Right atrium auricular region (tissue), 2 donors: ENCODE measurements around the gene RPTOR. TPM values are rescaled to one million over a fixed set of nuclear protein-coding genes. Genes with fewer than 3 reads are reported as not detected.

Source experiments
- DNase-seq: peaks from one replicate; pipeline ENCODE4 v3.0.0-alpha.2; 2019; ENCODE audit warnings: low spot score
- H3K27ac ChIP-seq, 2 donors: fragments of 200-600 bp; sonication (generic); 1 replicate in 1 of 2; 2 replicates in 1 of 2; pipeline ENCODE4 v1.5.1; 2016 to 2019
- H3K27me3 ChIP-seq, 2 donors: fragments of 200-600 bp; sonication (generic); one replicate each; pipeline versions ENCODE4 v1.5.1 to v1.6.0; 2017 to 2019
- H3K36me3 ChIP-seq: fragments of 200-600 bp; sonication (generic); one replicate; pipeline ENCODE4 v1.5.1; 2016
- H3K4me1 ChIP-seq, 2 donors: fragments of 200-600 bp; sonication (generic); one replicate each; pipeline versions ENCODE4 v1.5.1 to v1.6.0; 2017 to 2019
- H3K4me3 ChIP-seq, 2 donors: fragments of 200-600 bp; sonication (generic); 1 replicate in 1 of 2; 2 replicates in 1 of 2; pipeline ENCODE4 v1.5.1; 2017 to 2019; ENCODE audit warnings: mild to moderate bottlenecking in 1 of 2, moderate library complexity in 1 of 2
- H3K9me3 ChIP-seq, 2 donors: fragments of 200-600 bp; sonication (generic); one replicate each; pipeline ENCODE4 v1.5.1; 2019
- total RNA-seq, 2 donors: library from RNA; depleted of rRNA; stranded (reverse); fragments of >200 nt; gene quantifications; one replicate each; pipeline ENCODE4 v1.1.0, GENCODE V29; 2016
- TF ChIP-seq, protein P1 (sequence below), 2 donors: fragments of 200-600 bp; sonication (generic); IDR thresholded peaks; one replicate each; pipeline ENCODE4 v1.5.1; 2019; ENCODE audit warnings: antibody characterized with exemption in 2 of 2

RPTOR gene
- total RNA-seq, 2 donors from 2014 or later, result 19.9 to 22.6 TPM

DNA sequence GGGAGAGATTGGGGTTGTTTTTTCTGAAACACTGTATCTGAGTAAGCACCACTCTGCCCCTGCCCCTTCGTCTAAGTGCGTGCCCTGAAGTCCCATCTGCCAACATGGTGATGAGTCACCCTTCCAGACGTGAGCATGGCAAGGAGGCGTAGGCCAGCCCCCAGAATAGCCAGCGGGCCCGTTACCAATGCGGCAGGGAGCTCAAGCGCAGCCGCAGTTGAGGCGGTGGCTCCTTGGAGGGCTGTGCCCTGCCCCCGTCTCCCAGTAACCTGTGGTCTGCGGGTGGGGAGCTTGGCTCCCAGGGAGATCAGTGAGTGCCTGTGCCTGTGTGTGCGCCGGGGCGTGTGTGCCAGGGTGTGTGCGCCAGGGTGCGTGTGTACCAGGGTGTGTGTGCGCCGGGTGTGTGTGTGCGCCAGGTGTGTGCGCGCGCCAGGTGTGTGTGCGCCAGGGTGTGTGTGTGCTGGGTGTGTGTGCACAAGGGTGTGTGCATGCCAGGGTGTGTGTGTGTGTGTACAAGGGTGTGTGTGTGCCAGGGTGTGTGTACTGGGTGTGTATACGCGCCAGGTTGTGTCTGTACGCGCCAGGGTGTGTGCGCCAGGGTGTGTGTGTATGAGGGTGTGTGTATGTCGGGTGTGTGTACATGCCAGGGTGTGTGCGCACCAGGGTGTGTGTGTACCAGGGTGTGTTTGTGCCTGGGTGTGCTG, 348.4 kb downstream of the RPTOR start:
- TF ChIP-seq, protein P1, sequence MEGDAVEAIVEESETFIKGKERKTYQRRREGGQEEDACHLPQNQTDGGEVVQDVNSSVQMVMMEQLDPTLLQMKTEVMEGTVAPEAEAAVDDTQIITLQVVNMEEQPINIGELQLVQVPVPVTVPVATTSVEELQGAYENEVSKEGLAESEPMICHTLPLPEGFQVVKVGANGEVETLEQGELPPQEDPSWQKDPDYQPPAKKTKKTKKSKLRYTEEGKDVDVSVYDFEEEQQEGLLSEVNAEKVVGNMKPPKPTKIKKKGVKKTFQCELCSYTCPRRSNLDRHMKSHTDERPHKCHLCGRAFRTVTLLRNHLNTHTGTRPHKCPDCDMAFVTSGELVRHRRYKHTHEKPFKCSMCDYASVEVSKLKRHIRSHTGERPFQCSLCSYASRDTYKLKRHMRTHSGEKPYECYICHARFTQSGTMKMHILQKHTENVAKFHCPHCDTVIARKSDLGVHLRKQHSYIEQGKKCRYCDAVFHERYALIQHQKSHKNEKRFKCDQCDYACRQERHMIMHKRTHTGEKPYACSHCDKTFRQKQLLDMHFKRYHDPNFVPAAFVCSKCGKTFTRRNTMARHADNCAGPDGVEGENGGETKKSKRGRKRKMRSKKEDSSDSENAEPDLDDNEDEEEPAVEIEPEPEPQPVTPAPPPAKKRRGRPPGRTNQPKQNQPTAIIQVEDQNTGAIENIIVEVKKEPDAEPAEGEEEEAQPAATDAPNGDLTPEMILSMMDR (IDR thresholded peaks at IDR 0.05), result no peak
- no peaks in the 10 kb centered on the region for H3K27me3 ChIP-seq
- H3K4me1 ChIP-seq, result peaks cover 0 to 16% of the 10 kb centered on the region in 2 donors
- no peak overlapping the region for H3K4me3 ChIP-seq
- H3K36me3 ChIP-seq, result peaks cover 10% of the 10 kb centered on the region
- H3K9me3 ChIP-seq, result no peaks in the 10 kb centered on the region
- H3K27ac ChIP-seq, result no peak overlapping the region
- DNase-seq, result no peak

DNA sequence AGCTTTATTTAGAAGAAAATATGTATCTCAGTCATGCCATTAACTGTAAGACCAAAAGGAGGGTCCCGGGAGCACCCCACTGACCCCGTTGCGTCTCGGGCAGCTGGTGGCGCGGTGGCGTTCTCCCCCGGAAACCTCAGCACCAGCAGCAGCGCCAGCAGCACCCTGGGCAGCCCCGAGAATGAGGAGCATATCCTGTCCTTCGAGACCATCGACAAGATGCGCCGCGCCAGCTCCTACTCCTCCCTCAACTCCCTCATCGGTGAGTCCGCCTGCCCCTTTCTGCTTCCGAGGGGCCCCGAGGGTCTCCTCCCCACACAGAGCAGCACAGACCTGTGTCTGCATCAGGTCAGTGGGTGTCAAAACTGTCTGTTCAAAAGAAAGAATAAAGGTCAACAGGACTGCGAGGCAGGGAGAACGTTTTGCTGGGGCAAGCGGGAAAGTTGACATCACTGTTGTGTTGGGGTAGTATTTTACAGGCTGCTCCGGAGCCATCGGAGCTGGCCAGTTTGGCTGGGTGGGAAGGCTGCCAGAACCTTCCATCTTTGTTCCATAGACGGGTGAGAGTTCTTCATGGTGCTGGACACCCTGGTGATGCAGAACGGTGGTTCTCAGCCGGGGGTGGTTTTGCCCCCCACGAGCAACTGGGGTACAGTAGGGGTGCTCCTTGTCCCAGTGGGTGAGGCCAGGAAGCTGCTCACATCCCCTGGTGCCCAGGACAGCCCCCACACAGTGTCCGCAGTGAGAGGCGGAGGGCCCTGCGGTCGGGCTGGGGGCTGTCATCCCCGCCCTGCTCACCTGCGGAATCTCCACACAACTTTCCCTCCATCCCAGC, 349.2 kb downstream of the RPTOR start:
- Histone ChIP-seq H3K36me3 (peaks cover 10% of the 10 kb centered on the region), H3K27ac (no peak overlapping the region)
- no peak for DNase-seq

DNA sequence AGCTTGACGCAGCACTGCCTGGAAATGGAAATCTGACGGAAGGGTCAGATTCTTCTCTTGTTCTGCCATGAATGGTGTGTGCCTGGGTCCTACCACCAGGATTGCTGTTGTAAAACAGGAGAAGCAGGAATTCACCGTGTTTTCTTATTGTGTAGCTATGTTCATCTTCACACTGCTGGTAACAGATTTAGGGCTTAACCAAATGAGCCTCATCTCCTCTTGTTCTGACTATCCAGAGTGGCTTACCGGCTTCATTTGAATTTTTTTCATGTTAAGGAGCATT, 349.7 kb downstream of the RPTOR start:
- H3K36me3 ChIP-seq, result peaks cover 10% of the 10 kb centered on the region
- H3K27me3 ChIP-seq, result no peaks in the 10 kb centered on the region
- TF ChIP-seq, protein P1 (IDR thresholded peaks at IDR 0.05), result no peak
- H3K27ac ChIP-seq, result no peak overlapping the region
- DNase-seq, result no peak
- no peaks in the 10 kb centered on the region for H3K9me3 ChIP-seq
- no peak overlapping the region for H3K4me3 ChIP-seq
- H3K4me1 ChIP-seq, result peaks cover 0 to 16% of the 10 kb centered on the region in 2 donors

More for the DNA sequence above, 349.2 kb downstream of the RPTOR start:
- Histone ChIP-seq H3K4me1 (peaks cover 0 to 16% of the 10 kb centered on the region in 2 donors), H3K9me3 (no peaks in the 10 kb centered on the region), H3K4me3 (no peak overlapping the region), H3K27me3 (no peaks in the 10 kb centered on the region)
- TF ChIP-seq, protein P1 (IDR thresholded peaks at IDR 0.05), result no peak

DNA sequence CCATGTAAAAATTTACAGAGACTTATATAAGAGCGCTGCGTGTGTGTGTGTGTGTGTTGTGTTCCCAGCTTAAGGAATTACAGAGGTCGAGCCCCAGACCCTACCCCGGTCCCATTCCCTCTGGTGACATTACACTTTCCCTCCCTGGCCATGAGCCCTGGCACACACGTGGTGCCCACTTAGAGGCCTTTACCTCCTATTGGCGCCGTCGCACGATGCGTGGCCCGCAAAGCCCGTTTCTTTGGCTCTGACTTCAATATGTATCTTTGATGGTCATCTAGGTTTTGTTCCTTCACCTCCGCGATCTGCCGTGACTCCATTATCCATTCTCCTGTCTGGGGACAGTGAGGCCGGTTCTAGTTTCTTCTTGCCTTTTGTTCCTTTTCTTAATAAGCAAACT, 350.1 kb downstream of the RPTOR start:
- TF ChIP-seq, protein P1 (IDR thresholded peaks at IDR 0.05), result no peak
- no peak overlapping the region for H3K27ac ChIP-seq
- DNase-seq, result no peak
- no peaks in the 10 kb centered on the region for H3K9me3 ChIP-seq
- H3K27me3 ChIP-seq, result no peaks in the 10 kb centered on the region
- H3K36me3 ChIP-seq, result peaks cover 10% of the 10 kb centered on the region
- no peak overlapping the region for H3K4me3 ChIP-seq
- peaks cover 0 to 16% of the 10 kb centered on the region in 2 donors for H3K4me1 ChIP-seq

DNA sequence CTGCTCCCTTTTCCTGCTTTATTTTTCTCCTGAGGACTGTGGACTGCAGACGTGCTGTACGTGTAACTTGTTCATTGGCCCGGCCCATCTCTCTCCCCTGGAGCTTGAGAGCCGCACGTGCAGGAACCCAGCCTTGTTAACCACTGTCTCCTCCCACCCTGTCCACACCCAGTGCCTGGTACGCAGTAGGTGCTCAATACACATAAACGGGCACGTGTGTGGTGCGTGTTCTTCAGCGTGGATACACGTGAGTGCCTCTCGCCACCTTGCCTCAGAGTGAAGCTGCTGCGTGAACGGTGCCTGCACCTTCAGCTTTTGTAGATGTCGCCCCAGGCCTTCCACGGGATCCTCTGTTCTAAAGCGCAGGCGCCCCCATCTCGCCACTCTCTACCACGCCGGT, 350.7 kb downstream of the RPTOR start:
- TF ChIP-seq, protein P1 (IDR thresholded peaks at IDR 0.05), result no peak
- Histone ChIP-seq H3K4me1 (peaks cover 0 to 16% of the 10 kb centered on the region in 2 donors), H3K27ac (no peak overlapping the region), H3K4me3 (no peak overlapping the region), H3K9me3 (no peaks in the 10 kb centered on the region), H3K36me3 (peaks cover 10% of the 10 kb centered on the region), H3K27me3 (no peaks in the 10 kb centered on the region)
- DNase-seq, result no peak
